T follicular helper cell (primary cell): ENCODE results near the gene PDLIM7.

Source experiments
- DNase-seq: peaks from one replicate; pipeline ENCODE4 v3.0.0-alpha.2; 2020; ENCODE audit warnings: low read depth

PDLIM7 gene

GRCh38 chr5:177524941-177525655 is 27.7 kb upstream of the PDLIM7 start:
- DNase-seq: no peak

GRCh38 chr5:177524539-177524900 is 27.1 kb upstream of the PDLIM7 start:
- no peak for DNase-seq

- no peak for DNase-seq
Measured at GRCh38 chr5:177523711-177524538, 26.5 kb upstream of the PDLIM7 start.

DNA sequence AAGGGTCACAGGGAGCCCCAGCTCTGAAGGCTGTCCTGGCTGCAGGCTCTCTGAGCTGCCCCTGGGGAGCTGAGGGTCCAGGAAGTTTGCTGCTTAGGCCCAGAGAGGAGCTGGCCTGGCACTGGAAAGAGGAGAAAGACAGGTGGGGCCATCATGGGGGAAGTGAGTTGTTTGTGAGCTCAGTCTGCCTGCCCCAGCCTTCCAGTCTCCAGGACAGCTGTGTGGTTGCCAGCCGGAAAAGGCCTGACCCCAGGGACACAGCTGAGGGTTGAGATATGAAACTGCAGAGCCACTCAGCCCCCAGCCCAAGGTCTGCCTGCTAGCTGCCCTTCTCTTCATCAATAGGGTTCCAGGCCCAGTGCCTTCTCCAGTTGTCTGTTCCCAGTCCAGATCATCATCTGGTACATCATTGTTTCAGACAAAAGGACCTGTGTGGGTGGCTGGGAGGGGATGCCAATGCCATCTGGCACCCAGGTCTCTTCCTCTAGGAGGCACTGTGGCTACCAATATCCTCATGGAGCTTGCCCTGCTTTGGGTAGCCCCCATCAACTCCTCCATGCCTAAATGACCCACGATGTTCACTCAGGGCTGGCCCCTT is 23.6 kb upstream of the PDLIM7 start:
- DNase-seq: no peak

DNA sequence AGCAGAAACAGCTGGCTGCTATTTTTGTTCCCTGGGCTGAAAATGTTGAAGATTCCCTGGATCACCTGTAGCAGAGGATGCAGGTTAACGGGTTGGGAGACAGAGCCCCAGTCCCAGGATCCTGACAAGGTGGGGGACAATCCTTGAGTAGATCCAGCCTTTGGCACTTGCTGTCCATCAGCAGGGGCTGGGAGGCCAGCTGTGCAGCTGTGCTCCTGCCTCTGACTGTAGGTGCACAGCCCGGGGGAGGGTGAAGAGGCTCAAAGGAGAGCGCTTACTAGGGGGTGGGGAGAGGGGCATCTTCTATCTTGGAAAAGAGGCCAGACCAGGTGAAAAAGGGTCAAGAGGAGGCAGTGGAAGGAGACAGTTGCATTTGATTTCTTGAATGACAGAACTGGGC is 22.9 kb upstream of the PDLIM7 start:
- DNase-seq: no peak

GRCh38 chr5:177519463-177520235 is 22.2 kb upstream of the PDLIM7 start:
- DNase-seq: no peak

DNA sequence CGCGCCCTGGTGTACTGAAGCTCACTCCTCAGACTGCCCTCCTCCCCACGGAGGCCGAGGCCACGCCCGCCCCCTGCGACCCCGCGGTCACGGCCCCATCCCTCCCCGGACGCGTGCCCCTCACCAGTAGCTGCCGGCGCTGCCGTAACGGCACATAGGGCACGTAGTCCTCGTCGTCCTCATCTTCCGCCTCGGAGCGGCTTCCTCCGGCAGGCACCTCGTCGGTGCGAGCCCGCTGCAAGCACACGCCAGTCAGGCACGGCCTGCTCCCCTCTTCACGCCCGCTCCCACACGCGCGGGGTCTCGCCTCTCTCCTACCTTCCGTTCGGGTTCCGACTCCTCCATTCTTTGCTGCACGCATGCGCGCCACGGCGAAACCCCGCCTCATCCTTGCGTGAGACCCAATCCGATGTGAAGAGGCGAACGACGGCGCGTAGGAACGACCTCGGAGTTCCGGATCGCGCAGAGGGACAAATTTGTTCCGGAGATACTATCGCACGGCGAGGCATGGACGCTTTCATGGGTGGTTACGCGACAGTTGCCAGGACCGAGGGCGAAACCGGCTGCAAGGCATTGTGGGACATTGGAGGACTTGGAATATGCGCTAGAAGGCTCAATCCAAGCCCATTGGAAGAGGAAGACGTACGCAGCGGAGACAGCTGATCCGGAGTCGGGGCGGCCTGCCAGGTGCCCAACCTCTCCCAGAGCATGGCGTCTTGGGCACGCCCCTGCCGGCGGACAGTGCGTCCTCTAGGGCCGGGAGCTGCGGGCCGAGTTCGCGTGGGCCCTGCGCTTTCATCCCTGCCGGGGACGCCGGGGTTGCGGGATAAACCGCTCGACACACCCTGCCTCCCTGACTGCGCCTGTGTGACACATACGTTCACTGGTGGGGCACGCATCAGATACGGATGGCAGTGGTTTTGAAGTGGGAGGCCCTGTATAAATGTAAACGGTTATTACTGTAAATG is 19.5 kb upstream of the PDLIM7 start, which contains the start of gene DDX41:
Gene DDX41 (minus strand): TSS at position 361 of the 968 bp plus-strand sequence. CDS start 16 bp downstream, at position 345.
- DNase-seq: peak; percentile 92

GRCh38 chr5:177515580-177515979 is 18.2 kb upstream of the PDLIM7 start:
- no peak for DNase-seq

GRCh38 chr5:177514541-177514940 is 17.1 kb upstream of the PDLIM7 start:
- no peak for DNase-seq

DNA sequence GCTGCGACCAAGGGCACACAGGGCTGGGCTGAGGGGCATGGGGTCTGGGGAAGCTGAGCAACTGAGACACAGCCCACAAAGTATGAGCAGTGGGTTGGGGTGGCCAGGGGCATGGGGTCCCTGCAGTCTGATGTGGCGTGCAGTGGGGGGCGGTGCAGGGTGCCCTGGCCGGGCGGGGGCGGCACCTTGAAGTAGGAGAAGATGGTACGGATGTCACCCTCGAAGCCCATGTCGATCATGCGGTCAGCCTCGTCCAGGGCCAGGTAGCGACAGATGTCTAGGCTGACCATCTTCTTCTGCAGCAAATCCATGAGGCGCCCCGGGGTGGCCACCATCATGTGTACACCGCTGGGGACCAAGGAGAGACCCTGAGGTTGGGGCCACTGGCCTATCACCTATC is 16.1 kb upstream of the PDLIM7 start:
- no peak for DNase-seq

- DNase-seq: no peak
Measured at GRCh38 chr5:177512736-177513380, 15.5 kb upstream of the PDLIM7 start.

DNA sequence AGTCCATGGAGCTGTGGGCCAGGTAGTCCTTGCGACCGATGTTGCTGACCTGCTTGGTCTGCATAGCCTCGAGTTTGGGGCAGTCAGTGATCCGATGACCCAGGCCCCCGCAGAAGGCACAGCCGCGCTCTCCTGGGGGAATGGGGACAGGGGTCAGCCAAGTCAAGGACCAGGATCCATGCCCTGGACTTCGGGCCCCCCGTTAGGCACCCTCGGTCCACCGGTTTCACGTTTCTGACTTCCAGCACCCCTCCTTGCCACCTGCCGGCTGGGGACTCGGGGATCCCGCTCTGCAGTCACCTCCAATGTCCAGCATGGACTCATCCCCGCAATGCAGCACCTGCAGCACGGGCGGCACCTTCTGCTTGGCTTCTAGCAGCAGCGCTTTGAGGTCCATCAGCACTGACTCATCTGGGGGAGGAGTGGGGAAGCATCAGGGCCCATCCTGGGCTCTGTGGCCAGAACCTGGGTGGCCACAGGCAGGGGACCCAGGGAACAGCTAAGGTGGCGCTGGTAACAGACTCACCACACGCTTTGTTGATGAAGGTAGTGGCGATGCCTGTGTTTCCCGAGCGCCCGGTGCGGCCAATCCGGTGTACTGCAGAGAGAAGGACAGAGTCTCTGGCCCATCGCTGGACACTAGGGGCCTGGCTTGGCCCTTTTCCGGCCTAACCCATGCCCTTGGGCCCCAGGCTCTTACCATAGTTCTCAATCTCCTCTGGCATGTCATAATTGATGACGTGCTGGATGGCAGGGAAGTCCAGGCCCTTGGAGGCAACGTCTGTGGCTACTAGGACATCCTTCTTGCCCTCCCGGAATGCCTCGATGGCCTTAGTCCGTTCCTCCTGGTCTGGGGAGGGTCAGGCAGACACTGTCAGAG is 14.6 kb upstream of the PDLIM7 start:
- no peak for DNase-seq

DNA sequence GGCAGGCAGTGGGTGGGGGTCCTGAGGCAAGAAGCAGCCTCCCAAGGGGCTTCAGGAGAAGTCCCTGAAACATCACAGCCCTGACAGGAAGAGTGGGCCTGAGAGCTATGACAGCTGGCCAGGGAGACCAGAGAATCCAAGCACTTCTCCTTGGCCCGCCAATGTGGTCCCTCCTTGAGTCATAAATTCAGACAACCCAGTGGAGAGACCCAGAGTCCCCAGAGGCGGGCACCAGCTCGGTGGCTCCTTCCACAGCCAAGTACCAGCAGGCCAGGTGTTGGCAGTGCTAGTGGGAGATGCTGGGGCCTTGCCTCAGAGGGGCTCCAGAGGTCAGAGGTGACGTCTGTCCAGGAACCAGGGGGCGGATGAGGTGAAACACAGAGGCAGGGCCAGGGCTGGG is 13.8 kb upstream of the PDLIM7 start:
- DNase-seq: no peak

DNA sequence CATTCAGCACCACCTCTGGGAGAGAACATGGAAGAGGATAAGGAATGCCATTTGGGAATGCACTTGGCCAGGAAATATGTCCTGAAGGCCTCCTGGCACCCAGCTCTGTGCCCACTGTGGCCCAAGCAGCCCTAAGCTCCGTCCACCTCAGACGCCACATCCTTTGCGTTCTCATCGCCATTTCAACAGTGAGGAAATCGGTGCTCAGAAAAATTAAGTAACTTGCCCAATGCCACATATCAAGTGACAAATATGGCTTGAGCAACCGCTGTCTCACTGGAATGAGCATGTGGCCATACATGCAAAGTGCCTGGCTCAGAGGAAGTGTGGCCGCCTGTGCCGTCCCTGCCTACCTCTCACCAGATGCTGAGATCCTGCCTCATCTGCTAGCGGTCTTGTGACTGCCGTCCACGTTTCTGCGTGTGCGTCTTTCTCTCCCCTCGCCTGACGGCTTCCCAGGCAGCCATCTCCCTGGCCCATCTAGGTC is 13.2 kb upstream of the PDLIM7 start:
- DNase-seq: no peak

- DNase-seq: no peak
Measured at GRCh38 chr5:177509991-177510566, 12.7 kb upstream of the PDLIM7 start.

DNA sequence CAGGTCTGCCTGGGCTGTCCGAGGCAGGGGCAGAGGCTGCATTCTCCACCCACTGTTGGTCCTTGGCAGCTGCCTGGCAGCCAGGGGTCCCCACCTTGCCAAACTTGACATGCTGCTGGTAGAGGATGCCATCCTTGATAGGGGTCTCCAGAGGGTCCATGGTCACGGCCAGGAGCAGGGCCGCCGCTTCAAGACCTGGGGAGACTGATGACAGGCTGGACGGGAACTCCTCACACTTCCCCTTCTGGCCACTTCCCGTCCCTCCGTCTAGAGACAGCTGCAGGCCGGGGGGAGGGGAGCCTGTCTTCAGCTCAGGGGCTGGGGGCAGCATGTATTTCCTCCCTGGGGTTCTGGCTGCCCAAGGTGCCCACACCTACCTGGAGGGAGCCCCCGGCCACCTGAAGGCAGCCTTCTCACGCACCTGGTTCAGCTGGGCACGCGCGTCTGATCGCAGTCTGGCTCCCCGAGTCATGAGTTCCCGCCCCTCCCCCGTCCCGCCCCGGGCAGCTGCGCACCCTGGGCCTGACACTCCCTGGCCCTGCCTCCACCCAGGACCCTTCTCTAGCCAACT is 12.1 kb upstream of the PDLIM7 start, which contains the start of gene DOK3:
Gene DOK3 (minus strand): TSS at position 446 of the 571 bp plus-strand sequence. CDS start 286 bp downstream, at position 160.
- DNase-seq: no peak

DNA sequence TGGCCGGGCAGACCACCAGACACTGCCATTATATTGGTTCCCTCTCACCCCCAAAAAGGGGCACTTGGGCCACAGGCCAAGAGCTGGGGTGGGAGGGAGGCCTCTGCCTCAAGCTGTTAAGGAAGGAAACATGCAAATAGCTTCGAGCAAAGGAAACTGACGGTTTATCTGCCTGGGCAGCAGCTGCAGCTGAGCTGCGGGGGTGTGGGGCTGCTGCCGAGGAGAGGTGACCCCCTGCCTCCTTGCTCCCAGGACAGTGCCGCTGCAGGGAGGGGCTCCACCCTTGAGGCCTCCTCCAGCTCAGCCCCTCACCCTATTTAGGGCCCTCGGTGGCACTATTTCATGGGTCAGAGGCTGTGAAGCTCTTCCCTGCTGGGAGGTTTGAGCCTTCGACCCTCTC is 11.4 kb upstream of the PDLIM7 start:
- no peak for DNase-seq

DNA sequence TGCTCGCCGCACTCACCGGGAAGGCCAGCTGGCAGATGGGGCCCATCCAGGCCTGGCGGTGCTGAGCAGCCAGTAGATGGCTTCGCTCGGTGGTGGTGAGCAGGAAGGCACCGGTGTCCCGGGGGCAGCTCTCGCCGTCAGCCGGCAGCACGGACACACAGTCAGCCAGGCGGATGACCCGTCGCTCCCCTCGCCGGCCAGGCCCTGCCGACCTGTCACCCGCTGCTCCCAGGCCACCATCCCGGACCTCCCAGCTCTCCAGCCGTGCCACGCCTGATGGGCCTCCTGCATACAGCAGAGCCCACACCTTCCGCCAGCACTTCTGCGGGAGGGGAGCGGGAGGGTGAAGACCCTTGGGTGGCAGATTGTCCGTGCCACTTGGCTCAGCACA is 10.8 kb upstream of the PDLIM7 start:
- DNase-seq: no peak
